ENCODE data around the gene SMG6. TPM values are rescaled to one million over a fixed set of nuclear protein-coding genes. Genes with fewer than 3 reads are reported as not detected.
"Not testable (repeated sequence)": the region's sequence is repeated elsewhere in the genome, so short reads cannot be mapped to it uniquely, and the experiment has no call there.

Gene SMG6
- total and polyA plus RNA-seq, 8 donors = 27.7 to 42.2 (median 38.5) TPM

GRCh38 chr17:2264067-2264860 lies 39.3 kb downstream of the SMG6 start:
- ATAC-seq = no peak
- Histone ChIP-seq H3K9me3 (no peaks in the 10 kb centered on the region), H3K36me3 (peaks cover 0 to 10% of the 10 kb centered on the region in 2 donors), H3K4me1 (peaks cover 4 to 34% of the 10 kb centered on the region in 2 donors), H3K4me3 (no peak overlapping the region), H3K27me3 (no peaks in the 10 kb centered on the region), H3K27ac (peak overlapping the region; percentile 16 to 30)
- intact Hi-C loops (cut with DNase I) = no loop called here
- DNase-seq = no peak
- no peak for TF ChIP-seq CTCF (IDR thresholded peaks at IDR 0.05)

DNA sequence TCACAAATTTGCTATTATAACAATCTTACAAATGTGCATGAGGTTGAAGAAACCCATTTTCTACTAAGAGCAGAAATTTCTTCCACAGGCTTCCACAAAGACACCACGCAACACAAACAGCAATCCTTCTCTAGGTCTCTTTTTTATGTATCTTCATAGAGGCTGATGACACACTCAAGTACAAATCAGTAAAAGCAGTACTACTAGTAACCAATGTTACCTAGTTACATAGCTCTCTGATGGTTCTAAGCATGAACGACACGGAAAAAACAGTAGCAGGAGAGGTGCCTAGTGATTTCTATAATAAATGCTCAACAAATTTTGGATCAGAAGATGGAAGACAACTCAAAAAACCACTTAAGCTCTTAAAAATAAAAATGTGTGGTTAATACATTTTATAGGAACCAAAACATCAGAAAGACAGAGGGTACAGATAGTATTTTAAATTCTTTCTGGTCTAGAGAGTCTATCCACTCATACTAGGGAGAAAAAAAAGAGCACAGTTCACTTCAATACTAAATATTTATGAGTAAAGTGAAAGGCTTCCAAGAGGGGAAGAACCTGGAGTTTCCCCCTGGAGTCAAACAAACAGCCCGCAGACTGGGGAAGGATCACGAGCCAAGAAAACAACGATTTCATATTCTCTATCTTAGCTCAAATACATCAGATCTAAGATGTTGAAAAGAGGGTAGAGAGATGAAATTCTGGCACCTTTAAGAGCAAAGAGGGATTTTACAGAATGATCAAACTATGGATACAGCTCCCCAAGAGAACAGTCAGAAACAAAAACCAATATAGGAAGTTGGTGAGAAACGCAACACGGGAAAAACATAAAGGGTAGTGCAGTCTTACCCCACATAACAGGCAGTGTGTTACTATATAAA lies 40.2 kb downstream of the SMG6 start:
- ATAC-seq (peak; percentile 31), DNase-seq (no peak)
- intact Hi-C loops (cut with DNase I) = no loop called here
- H3K27ac ChIP-seq = peak overlapping the region; percentile 16 to 30
- H3K4me3 ChIP-seq = no peak overlapping the region
- TF ChIP-seq CTCF (IDR thresholded peaks at IDR 0.05) = no peak
- H3K4me1 ChIP-seq = peaks cover 4 to 34% of the 10 kb centered on the region in 2 donors
- H3K9me3 ChIP-seq = no peaks in the 10 kb centered on the region
- peaks cover 0 to 2% of the 10 kb centered on the region in 2 donors for H3K36me3 ChIP-seq
- H3K27me3 ChIP-seq = no peaks in the 10 kb centered on the region

- ATAC-seq (peak; percentile 45), DNase-seq (no peak)
- intact Hi-C loops (cut with DNase I) = no loop called here
- H3K4me3 ChIP-seq = no peak overlapping the region
- H3K27me3 ChIP-seq = no peaks in the 10 kb centered on the region
- TF ChIP-seq CTCF (IDR thresholded peaks at IDR 0.05) = no peak
- H3K27ac ChIP-seq = no peak overlapping the region
- peaks cover 4 to 31% of the 10 kb centered on the region in 2 donors for H3K4me1 ChIP-seq
- peaks cover 0 to 5% of the 10 kb centered on the region in 2 donors for H3K36me3 ChIP-seq
- no peaks in the 10 kb centered on the region for H3K9me3 ChIP-seq
Observed at GRCh38 chr17:2262135-2262587, 41.4 kb downstream of the SMG6 start.

DNA sequence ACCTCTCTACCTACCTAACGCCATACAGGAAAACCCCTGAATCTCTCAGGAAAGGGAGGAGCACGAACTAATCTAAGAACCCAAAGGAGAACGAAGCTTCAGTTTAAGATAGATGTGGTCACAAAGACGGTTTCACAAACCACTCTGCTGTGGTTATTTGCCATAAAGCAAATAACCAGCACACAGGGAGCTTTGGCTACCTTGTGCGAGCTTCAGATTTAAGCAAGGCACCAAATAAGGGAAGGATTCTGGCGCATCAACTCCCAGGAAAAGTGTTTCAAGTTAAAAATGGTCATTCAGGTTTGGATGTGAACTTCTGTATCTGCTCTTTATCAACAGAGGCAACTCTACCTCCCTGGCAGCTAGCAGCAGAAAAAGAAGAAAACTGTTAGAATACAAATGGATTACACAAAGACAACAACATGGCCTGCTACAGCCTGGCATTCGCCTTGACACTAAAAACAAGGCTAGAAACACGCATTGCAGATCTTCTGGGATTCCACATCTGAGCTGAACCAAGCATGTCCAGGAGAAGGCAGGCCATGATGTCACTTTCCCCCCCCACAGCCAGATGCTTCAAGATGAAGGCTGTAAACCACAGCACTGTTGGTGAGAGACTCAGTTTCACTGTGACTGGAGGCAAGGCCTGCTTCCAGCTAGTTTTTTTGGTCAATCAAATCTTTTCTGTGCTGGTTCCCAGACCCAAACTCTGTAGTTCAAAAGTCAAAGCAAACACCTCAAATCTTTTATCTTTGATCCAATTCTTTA lies 43.6 kb downstream of the SMG6 start:
- no peak overlapping the region for H3K27ac ChIP-seq
- no peak overlapping the region for H3K4me3 ChIP-seq
- H3K36me3 ChIP-seq = peaks cover 0 to 5% of the 10 kb centered on the region in 2 donors
- no peaks in the 10 kb centered on the region for H3K27me3 ChIP-seq
- DNase-seq (no peak), ATAC-seq (peak; percentile 19)
- intact Hi-C loops (cut with DNase I) = no loop called here
- TF ChIP-seq CTCF (IDR thresholded peaks at IDR 0.05) = no peak
- no peaks in the 10 kb centered on the region for H3K9me3 ChIP-seq
- H3K4me1 ChIP-seq = peaks cover 4 to 13% of the 10 kb centered on the region in 2 donors

- H3K4me3 ChIP-seq; H3K27ac ChIP-seq; H3K27me3 ChIP-seq; H3K4me1 ChIP-seq; intact Hi-C loops (cut with DNase I); ATAC-seq; DNase-seq; H3K9me3 ChIP-seq: not testable (repeated sequence)
- H3K36me3 ChIP-seq = peaks cover 0 to 12% of the 10 kb centered on the region in 2 donors
Observed at GRCh38 chr17:2258830-2259229, 44.8 kb downstream of the SMG6 start.

Measured in left lung (tissue), 10 donors.